Right lobe of liver (tissue), 6 donors: ENCODE results near the gene PROSER2. TPM values are rescaled to one million over a fixed set of nuclear protein-coding genes. Genes with fewer than 3 reads are reported as not detected.
"Not testable (repeated sequence)": the region's sequence is repeated elsewhere in the genome, so short reads cannot be mapped to it uniquely, and the experiment has no call there.

ENCODE experiments used
- ATAC-seq, 4 donors: fragments of 200-7000 bp; cut with Tn5 transposase; one replicate each; pipeline ENCODE4 v1.9.1; 2020; ENCODE audit warnings: mild to moderate bottlenecking in 4 of 4, moderate library complexity in 4 of 4
- DNase-seq, 3 donors: peaks; one replicate each; pipeline ENCODE4 v3.0.0-alpha.2; 2020
- H3K27ac ChIP-seq, 3 donors: fragments of 200-600 bp; one replicate each; pipeline ENCODE4 v1.8.0; 2022
- H3K27me3 ChIP-seq, 2 donors: fragments of 200-600 bp; one replicate each; pipeline ENCODE4 v1.8.0; 2022
- H3K36me3 ChIP-seq, 4 donors: fragments of 200-600 bp; sonication (generic) in 1 of 4; one replicate each; pipeline versions ENCODE4 v1.5.1 to v1.8.0; 2017 to 2022; ENCODE audit warnings: control low read depth in 1 of 4
- H3K4me1 ChIP-seq, 4 donors: fragments of 200-600 bp; sonication (generic) in 1 of 4; one replicate each; pipeline versions ENCODE4 v1.5.1 to v1.8.0; 2017 to 2022; ENCODE audit warnings: control low read depth in 1 of 4
- H3K4me3 ChIP-seq, 3 donors: fragments of 200-600 bp; one replicate each; pipeline ENCODE4 v1.8.0; 2022
- H3K9me3 ChIP-seq, 4 donors: fragments of 200-600 bp; sonication (generic) in 1 of 4; one replicate each; pipeline versions ENCODE4 v1.5.1 to v1.8.0; 2017 to 2022; ENCODE audit warnings: control low read depth in 1 of 4
- POLR2A ChIP-seq: fragments of 450-650 bp; IDR thresholded peaks from one replicate; pipeline ENCODE4 v1.6.1; 2017; ENCODE audit warnings: antibody characterized with exemption, mild to moderate bottlenecking
- WGBS: methylation state at CpG from one replicate; pipeline ENCODE4 v1.1.6; 2018; ENCODE audit warnings: low coverage, low lambda C conversion rate; ENCODE audit not compliant: insufficient coverage; ENCODE audit errors: missing lambda C conversion rate; 5-methylcytosine and 5-hydroxymethylcytosine counted together
- intact Hi-C, 2 donors: fragments of 100-400 bp; cut with DNase I; formaldehyde crosslinking; loops; one replicate each; pipeline versions ENCODE4 v1.11.2 to v1.14.1; 2022
- total RNA-seq, 6 experiments: library from RNA; depleted of rRNA in 2 of 6; stranded (reverse); fragments of >200 nt in 2 of 6; fragmentation: NEBNext Ultra II Directional in 3 of 6; extraction: Animal tissue kit (Norgen Biotek cat#: 25700) in 3 of 6; gene quantifications; one replicate each; pipeline versions ENCODE4 v1.1.0 to v1.2.4, GENCODE V29; 2016 to 2023
- TF ChIP-seq, protein P1 (sequence below), 4 donors: fragments of 200-600 bp in 3 of 4; fragments of 450-650 bp in 1 of 4; IDR thresholded peaks; one replicate each; pipeline versions ENCODE4 v1.5.1 to v1.8.0; 2016 to 2022; ENCODE audit warnings: antibody characterized with exemption in 4 of 4, mild to moderate bottlenecking in 2 of 4
- donor health status: DM: no; HTN: yes; CAD: no.
- donor health status: DM: no; HTN: no; CAD: no.
- donor health status: DM: no; HTN: no; CAD: no.
- donor health status: DM: no; HTN: yes; CAD: no.
- donor health status: DM: no; HTN: yes; CAD: no.

PROSER2 gene
- total RNA-seq, 6 experiments from 2014 or later = 24.5 to 65.9 (median 26.8) TPM

DNA sequence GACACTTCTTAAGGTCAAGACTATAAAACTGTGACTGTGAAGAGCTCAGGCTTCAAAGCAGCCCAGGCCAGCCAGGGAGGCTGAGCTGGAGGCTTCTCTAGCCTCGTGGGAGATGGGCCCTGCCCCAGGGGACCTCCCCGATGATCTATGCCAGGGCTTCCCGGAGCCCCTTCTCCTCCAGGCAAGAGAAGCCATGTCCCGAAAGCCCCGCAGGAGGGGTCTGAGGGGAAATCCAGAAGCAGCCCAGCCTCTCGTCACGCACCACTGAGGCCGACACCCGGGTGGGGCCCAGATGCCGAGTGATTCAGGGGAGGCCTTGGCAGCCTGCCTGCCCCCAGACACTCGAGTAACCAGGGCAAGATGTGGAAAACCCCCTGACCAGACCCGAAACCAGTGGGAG lies 63.7 kb downstream of the PROSER2 start:
- DNase-seq (peak in 1 of 3 donors; percentile 38), ATAC-seq (peak in 1 of 4 donors; percentile 10)
- Histone ChIP-seq H3K27me3 (no peaks in the 10 kb centered on the region), H3K27ac (no peak overlapping the region), H3K9me3 (no peaks in the 10 kb centered on the region), H3K4me3 (no peak overlapping the region), H3K36me3 (no peaks in the 10 kb centered on the region), H3K4me1 (no peaks in the 10 kb centered on the region)
- no CpG with 5 or more reads among the region's 12 CpGs for WGBS
- intact Hi-C loops = no loop called here
- TF ChIP-seq POLR2A = no peak
- TF ChIP-seq, protein P1, sequence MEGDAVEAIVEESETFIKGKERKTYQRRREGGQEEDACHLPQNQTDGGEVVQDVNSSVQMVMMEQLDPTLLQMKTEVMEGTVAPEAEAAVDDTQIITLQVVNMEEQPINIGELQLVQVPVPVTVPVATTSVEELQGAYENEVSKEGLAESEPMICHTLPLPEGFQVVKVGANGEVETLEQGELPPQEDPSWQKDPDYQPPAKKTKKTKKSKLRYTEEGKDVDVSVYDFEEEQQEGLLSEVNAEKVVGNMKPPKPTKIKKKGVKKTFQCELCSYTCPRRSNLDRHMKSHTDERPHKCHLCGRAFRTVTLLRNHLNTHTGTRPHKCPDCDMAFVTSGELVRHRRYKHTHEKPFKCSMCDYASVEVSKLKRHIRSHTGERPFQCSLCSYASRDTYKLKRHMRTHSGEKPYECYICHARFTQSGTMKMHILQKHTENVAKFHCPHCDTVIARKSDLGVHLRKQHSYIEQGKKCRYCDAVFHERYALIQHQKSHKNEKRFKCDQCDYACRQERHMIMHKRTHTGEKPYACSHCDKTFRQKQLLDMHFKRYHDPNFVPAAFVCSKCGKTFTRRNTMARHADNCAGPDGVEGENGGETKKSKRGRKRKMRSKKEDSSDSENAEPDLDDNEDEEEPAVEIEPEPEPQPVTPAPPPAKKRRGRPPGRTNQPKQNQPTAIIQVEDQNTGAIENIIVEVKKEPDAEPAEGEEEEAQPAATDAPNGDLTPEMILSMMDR (IDR thresholded peaks at IDR 0.05) = no peak

DNA sequence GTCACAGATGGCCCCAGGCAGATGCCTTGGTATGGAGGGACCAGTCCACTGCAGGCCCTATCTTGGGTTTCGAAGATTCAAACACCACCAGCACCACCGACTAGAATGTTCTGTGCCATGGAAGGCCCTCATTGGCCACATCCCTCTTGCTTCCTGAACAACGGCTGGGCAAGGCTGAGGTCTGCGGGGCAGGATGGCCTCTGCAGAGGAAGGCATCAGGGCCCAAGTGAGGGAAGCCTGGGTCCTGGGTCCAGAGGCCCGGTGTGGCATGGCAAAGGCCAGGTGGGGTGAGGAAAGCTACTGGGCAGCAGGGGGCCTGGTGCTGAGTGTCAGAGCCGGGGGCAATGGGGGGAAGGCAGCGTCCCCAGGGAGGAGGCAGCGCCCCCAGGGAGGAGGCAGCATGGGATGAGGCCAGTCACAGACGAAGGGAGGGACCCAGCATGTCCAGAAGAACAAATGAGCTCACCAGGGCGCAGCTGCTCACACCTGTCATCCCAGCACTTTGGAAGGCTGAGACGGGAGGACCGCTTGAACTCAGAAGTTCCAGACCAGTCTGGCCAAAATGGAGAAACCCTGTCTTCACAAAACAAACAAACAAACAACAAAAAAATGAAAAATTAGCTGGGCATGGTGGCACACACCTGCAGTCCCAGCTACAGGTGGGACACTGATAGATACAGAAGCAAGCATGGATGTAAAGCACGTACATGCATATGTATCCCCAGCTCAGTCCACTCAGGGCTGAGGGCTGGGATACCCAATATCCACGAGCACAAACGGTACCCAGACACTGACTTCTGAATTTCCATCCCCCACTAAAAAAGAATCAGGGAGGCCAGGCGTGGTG lies 64.4 kb downstream of the PROSER2 start:
- H3K9me3 ChIP-seq = no peaks in the 10 kb centered on the region
- intact Hi-C loops = no loop called here
- no peaks in the 10 kb centered on the region for H3K27me3 ChIP-seq
- WGBS = 97% methylated on average over 6 of the region's 16 CpGs
- no peak overlapping the region for H3K4me3 ChIP-seq
- H3K27ac ChIP-seq = no peak overlapping the region
- no peaks in the 10 kb centered on the region for H3K4me1 ChIP-seq
- ATAC-seq (no peak), DNase-seq (no peak)
- no peak for TF ChIP-seq POLR2A
- TF ChIP-seq, protein P1 (IDR thresholded peaks at IDR 0.05) = no peak
- no peaks in the 10 kb centered on the region for H3K36me3 ChIP-seq

DNA sequence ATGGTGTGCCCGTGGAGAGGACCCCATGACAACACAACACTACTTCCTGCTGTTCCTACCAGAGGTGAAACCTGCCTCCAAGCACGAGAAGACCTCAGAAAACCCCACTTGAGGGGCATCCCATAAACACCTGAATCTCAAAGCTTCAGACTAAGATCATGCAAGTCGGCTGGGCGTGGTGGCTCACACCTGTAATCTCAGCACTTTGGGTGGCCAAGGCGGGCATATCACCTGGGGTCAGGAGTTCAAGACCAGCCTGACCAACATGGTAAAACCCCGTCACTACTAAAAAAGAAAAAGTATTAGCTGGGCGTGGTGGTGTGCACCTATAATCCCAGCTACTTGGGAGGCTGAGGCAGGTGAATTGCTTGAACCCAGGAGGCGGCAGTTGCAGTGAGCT lies 66.1 kb downstream of the PROSER2 start:
- not testable (repeated sequence) for ATAC-seq

DNA sequence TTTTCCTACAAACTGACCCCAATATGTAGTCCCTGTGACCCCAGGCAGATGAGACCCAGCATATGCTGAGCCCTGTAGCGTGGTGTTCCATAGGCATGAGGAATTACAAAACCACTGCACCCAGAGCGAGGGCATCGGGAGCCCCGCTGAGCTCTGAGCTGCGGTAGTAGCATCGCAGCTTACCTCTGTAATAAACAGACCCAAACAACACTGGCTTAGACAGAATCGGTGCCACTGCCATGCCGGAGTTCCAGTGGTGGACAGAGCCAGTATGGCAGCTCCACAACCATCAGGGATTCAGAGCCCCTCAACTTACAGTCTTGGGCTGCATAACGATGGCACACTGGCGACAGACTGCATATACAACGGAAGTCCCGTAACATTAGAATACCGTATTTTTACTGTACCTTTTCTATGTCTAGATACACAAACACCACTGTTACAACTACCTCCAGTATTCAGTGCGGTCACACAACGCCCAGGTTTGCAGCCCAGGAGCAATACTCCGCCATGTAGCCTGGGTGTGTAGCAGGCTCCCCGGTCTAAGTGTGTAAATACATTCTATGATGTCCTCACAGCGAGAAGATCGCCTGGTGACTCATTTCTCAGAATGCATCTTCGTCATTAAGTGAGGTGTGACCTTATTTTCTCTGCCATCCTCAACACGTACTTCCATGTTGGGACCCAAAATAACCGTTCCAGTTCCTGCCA lies 68.8 kb downstream of the PROSER2 start:
- no peaks in the 10 kb centered on the region for H3K36me3 ChIP-seq
- WGBS = 94% methylated on average over 6 of the region's 22 CpGs
- peaks cover 0 to 2% (median 0%) of the 10 kb centered on the region in 4 donors for H3K4me1 ChIP-seq
- no peak overlapping the region for H3K4me3 ChIP-seq
- H3K27ac ChIP-seq = no peak overlapping the region
- H3K9me3 ChIP-seq = no peaks in the 10 kb centered on the region
- DNase-seq (no peak), ATAC-seq (no peak)
- TF ChIP-seq POLR2A = no peak
- TF ChIP-seq, protein P1 (IDR thresholded peaks at IDR 0.05) = no peak
- intact Hi-C loops = no loop called here
- no peaks in the 10 kb centered on the region for H3K27me3 ChIP-seq

More for the DNA sequence above, 66.1 kb downstream of the PROSER2 start:
- intact Hi-C loops, H3K36me3 ChIP-seq, H3K9me3 ChIP-seq, DNase-seq, H3K4me3 ChIP-seq, H3K4me1 ChIP-seq, H3K27ac ChIP-seq, H3K27me3 ChIP-seq: not testable (repeated sequence)
- WGBS = 73% methylated on average over 7 of the region's 8 CpGs

DNA sequence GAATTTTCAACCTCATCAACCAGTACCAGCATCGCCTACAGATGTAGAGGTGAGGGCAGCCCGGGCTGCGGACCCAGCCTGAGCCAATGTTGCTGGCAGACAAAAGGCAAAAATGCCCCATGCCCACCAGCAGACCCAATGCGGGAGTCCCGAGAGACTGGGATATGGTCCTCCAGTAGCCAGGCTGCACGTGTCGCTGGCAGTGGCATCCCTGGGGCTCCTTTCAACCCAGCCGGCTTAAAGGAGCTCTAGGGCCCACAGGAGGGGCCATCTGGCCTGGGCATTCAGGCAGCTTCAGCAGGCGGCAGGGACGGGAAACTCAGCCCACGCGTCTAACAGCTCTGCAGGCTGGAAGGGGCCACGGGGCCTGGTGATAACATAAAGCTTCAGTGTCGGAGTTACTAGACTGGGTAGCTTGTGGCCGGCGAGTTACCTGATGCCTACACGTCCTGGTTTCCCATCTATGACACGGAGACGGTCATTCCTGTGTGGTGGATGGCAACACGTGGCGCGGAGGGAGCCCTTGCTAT lies 70.7 kb downstream of the PROSER2 start:
- DNase-seq (peak in 1 of 3 donors; percentile 39), ATAC-seq (no peak)
- 80% methylated on average over 1 of the region's 22 CpGs for WGBS
- no peaks in the 10 kb centered on the region for H3K36me3 ChIP-seq
- H3K4me1 ChIP-seq = peaks cover 0 to 21% (median 6%) of the 10 kb centered on the region in 4 donors
- no peak overlapping the region for H3K4me3 ChIP-seq
- intact Hi-C loops = no loop called here
- TF ChIP-seq, protein P1 (IDR thresholded peaks at IDR 0.05) = no peak
- no peak for TF ChIP-seq POLR2A
- H3K27ac ChIP-seq = no peak overlapping the region
- H3K9me3 ChIP-seq = no peaks in the 10 kb centered on the region
- H3K27me3 ChIP-seq = no peaks in the 10 kb centered on the region
